GM21423 (cell line): ENCODE measurements around the gene VSIG10.
"Not testable (repeated sequence)": the region's sequence is repeated elsewhere in the genome, so short reads cannot be mapped to it uniquely, and the experiment has no call there.

Experiments used
- ATAC-seq: cut with Tn5 transposase; IDR thresholded peaks from one replicate; pipeline ENCODE4 v1.9.1; 2021; ENCODE audit warnings: mild to moderate bottlenecking, moderate library complexity; ENCODE audit not compliant: unreplicated experiment

The VSIG10 gene, protein sequence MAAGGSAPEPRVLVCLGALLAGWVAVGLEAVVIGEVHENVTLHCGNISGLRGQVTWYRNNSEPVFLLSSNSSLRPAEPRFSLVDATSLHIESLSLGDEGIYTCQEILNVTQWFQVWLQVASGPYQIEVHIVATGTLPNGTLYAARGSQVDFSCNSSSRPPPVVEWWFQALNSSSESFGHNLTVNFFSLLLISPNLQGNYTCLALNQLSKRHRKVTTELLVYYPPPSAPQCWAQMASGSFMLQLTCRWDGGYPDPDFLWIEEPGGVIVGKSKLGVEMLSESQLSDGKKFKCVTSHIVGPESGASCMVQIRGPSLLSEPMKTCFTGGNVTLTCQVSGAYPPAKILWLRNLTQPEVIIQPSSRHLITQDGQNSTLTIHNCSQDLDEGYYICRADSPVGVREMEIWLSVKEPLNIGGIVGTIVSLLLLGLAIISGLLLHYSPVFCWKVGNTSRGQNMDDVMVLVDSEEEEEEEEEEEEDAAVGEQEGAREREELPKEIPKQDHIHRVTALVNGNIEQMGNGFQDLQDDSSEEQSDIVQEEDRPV

DNA sequence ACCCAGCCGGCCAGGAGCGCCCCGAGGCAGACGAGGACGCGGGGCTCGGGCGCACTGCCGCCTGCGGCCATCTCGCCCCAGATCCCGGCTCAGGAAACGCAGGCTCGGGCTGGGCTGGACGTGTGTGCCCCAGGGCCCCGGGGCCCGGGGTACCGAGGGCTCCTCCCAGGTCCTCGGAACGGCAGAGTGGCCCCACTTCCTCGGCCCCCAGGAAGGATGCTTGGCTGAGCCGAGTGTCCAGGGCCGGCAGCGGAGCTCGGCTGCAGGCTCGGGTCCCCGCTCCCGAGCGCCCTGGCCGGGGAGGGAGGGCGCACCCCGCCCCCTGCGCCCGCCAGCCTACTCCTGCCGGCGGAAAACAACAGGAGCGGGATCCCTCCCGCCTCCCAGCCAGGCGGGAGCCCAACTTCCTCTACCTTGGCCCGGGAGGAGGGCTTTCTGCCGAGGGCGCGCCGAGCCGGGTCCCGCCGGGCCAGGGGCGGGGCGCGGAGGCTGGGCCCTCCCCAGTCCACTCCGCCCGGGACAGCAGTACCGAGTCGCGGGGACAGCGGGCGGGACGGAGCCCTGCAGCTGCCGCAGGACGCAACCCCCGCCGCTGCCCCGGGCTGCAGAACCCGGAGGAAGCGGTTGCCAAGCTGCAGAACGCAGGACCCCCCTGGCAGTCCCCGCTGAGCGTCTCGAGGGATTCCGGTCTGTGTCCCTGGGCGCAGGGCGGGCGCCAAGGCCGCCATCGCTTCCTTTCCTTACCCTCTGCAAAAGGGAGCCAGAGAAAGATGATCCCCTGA is at the start of gene VSIG10:
VSIG10 (minus strand) TSS at position 411 of the 782 bp plus-strand sequence; CDS start at position 71, 340 bp downstream.
- ATAC-seq = no peak

- no peak for ATAC-seq
Measured at GRCh38 chr12:118151755-118152154, 47.9 kb upstream of the VSIG10 start.

DNA sequence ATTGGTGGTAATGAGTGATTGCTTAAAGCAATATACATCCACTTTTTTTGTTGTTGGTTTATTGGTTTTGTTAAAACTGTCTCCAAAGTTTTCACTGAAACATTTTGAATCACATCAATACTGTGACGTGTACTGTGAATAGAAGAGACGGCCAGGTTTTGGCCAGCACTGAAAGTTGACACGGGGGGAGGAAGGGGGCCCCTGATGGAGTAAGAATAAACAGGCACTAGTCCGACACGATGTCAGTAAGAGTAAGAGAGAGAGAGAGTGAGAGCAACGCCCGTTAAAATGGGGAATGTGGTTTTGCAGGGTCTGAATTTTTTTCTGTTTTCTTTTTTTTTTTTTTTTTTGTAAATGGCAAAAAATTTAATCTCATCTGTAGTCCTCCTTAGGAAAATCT is 46.8 kb upstream of the VSIG10 start:
- ATAC-seq = no peak

GRCh38 chr12:118148287-118148686 is 44.5 kb upstream of the VSIG10 start:
- no peak for ATAC-seq

DNA sequence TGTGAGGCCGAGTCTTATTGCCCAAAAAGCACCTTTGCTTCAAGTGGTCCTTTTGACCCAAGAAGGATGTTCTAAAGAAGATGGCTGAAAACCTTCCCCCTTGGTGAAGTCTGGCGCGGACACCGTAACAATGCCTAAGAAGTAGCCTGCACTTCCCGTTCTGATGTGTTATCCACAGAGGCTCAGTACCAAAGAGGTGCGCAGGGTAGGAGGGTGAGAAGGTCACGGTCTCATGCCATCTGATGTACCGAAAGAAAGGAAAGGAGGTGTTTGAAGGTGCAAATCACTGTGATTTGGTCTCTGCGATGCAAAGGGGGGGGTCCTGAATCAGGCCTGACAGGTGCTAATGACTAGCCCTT is 42.0 kb upstream of the VSIG10 start:
- ATAC-seq = no peak

GRCh38 chr12:118145113-118145797 is 41.4 kb upstream of the VSIG10 start:
- no peak for ATAC-seq

GRCh38 chr12:118144499-118144898 is 40.7 kb upstream of the VSIG10 start:
- ATAC-seq = no peak

DNA sequence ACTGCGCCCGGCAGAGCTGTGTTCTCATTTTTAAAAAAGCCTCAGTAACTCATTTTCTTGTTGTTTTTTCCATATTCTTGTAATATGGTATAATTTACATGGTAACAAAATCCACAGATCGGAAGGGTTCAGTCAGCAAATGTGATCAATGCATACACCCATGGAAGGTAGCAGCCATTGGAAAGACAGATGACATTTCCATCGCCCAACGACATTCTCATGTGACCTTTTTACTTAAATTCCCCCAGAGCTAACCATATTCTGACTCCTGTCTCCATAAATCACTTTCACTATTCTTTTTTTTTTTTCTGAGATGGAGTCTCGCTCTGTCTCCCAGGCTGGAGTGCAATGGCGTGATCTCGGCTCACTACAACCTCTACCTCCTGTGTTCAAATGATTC is 37.0 kb upstream of the VSIG10 start:
- no peak for ATAC-seq

DNA sequence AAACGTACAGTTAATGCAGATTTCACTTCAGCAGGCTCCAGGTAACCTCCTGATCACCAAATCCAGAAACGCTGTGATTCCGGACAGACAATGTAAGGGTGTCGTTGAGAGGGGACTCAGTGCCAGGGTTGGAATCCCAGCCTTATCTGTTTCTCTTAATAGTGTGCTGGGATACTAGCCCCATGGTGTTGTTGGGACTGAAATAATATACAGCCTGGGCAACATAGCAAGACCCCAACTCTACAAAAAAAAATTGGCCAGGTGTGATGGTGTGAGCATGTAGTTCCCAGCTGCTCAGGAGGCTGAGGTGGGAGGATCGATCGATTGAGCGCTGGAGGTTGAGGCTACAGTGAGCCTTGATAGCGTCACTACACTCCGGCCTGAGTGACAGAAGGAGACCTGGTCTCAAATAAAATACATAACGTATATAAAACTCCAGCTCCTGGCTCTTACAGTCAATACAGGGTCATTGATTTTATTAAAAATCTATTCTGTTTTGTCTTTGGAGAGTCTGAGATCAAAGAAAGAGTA is 33.4 kb upstream of the VSIG10 start:
- no peak for ATAC-seq

GRCh38 chr12:118136559-118137003 is 32.8 kb upstream of the VSIG10 start:
- ATAC-seq = peak; percentile 21

DNA sequence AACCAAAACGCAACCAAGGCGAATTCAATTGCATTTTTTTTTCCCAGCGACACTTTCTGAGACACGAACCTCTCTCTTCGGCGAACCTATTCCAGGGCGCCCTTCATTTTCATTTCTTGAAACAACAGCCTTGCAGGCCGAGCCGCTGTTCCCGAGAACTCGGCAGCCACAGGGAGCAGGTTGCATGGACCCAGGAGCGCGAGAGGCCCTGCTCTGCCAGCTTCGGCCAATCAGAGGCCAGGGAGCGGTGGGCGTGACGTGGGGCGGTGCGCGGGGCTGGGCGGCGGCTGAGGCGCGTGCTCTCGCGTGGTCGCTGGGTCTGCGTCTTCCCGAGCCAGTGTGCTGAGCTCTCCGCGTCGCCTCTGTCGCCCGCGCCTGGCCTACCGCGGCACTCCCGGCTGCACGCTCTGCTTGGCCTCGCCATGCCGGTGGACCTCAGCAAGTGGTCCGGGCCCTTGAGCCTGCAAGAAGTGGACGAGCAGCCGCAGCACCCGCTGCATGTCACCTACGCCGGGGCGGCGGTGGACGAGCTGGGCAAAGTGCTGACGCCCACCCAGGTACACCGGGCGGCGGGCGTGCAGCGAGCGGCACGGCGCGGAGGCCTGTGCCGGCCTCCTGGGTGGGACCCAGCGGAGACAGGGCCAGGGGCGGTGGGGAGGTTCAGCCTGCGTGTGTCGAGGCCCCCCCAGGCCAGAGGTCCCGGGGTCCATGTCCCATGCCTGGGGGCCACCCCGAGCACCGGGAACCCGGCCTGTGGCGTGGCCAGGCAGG is 32.2 kb upstream of the VSIG10 start, which contains the start of gene PEBP1:
PEBP1 (plus strand) TSS at position 337 of the 771 bp plus-strand sequence; CDS start at position 423, 86 bp downstream.
- ATAC-seq = peak; percentile 98

DNA sequence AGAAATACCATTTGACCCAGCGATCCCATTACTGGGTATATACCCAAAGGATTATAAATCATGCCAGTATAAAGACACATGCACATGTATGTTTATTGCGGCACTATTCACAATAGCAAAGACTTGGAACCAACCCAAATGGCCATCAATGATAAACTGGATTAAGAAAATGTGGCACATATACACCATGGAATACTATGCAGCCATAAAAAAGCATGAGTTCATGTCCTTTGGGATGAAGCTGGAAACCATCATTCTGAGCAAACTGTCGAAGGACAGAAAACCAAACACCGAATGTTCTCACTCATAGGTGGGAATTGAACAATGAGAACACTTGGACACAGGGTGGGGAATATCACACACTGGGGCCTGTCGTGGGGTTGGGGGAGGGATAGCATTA is 25.6 kb upstream of the VSIG10 start:
- not testable (repeated sequence) for ATAC-seq

GRCh38 chr12:118127867-118128266 is 24.1 kb upstream of the VSIG10 start:
- ATAC-seq = no peak

DNA sequence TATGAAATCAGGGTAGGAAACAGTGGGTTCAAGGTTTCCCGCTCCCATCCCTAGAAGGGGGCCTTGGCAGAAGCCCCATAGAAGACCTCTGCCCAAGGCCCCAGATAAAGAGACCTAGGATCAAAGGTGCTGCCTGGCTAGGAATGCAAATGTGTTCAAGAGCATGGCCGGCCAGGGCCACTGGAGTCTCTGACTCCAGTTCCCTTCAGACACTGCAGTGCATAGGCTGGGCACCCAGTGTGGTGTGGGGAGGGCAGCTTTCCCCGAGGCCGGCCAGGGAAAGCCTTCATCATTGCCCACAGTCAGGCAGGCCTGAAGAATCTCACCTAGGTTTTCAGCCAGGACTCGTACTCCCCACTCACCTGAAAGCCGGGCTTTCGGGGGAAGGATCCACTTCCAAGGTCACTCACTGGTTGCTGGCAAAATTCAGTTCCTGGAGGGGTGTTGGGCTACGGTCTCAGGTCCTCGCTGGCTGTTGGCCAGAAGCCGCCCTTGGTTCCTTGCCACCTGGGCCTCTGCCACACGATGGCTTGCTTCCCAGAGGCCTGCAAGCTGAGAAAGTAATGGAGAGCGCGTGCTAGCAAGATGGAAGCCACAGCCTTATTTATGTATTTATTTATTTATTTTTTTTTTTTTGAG is 22.4 kb upstream of the VSIG10 start:
- ATAC-seq = no peak

DNA sequence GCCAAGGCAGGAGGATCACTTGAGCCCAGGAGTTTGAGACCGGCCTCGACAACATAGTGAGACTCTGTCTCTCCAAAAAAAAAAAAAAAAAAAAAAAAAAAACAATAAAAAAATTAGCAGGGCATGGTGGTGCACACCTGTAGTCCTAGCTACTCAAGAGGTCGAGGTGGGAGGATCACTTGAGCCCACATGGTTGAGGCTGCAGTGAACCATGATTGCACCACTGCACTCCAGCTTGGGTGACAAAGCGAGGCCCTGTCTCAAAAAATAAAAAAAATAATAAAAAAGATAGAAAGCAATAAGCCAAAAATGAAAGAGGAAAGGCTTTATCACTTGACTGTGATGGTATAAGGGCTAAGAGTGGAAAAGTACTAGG is 21.9 kb upstream of the VSIG10 start:
- no peak for ATAC-seq

DNA sequence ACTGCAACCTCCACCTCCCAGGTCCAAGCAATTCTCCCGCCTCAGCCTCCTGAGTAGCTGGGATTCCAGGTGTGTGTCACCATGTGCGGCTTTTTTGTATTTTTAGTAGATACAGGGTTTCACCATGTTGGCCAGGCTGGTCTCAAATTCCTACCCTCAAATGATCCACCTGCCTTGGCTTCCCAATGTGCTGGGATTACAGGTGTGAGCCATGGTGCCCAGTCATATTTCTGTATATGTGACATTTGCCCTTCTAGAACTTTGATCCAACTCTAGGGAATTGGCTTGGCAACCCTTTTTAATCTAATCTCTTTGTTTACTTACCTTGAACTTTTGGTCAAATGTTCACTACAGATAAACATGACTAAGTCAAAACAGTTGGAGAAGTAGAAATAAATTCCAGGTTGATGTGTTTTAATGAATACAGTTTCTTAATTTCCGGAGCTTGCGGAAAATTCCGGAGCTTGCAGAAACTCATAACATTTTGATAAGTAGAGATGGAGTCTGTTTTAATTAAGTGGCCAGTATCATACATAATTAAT is 20.6 kb upstream of the VSIG10 start:
- no peak for ATAC-seq

GRCh38 chr12:118122264-118122663 is 18.5 kb upstream of the VSIG10 start:
- no peak for ATAC-seq

DNA sequence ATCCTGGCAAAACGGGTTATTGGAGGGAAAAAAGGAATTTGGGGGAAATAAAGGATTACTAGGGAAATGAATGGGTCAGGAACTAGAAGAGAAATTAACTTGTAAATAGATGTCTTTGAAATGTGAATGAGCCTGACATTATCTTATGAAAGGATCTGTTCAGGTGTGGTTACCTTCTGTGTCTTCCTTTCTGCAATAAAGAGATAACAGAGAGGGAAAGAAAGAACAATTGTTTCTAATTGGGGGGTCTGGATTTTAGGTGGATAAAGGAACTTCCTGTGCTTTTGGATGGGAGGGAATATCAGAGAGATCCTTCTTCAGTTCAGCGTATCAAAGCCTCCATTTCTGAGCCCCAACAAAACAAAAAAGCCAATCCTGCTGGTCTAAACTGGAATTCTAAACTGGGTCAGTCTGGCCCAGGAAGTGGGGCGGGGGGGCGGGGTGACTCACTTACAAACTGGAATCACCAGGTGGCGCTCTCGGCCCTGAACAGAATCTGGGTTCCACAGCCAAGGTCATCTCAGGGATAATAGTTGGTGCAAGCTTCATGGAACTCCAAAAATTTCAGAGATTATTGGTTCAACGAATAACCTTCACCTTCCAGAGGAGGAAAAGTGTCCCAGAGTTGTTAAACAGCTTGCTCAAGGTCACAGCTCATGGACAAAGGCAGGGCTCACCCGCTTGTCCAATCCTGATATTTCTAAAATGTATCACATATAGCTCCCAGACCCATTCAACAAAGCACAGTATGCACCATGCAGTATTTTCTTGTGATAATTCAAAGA is 17.0 kb upstream of the VSIG10 start:
- peak; percentile 85 for ATAC-seq

- ATAC-seq = no peak
Measured at GRCh38 chr12:118119449-118119879, 15.7 kb upstream of the VSIG10 start.
